Measurements from ENCODE around the gene FAM222A. TPM values are rescaled to one million over a fixed set of nuclear protein-coding genes. Genes with fewer than 3 reads are reported as not detected.

The FAM222A gene
- total RNA-seq, 5 donors from 2014 or later (not counting 1 experiment from before 2014, with no cell fraction given): 0.95 to 4.2 (median 1.6) TPM

- DNase-seq (no peak), ATAC-seq (replicated peaks in 1 of 4) (no peak)
- Mint-ChIP-seq H3K27me3 (peaks cover 7 to 8% of the 10 kb centered on the region in 2 donors), H3K9me3 (peaks cover 15 to 20% (median 18%) of the 10 kb centered on the region in 3 donors), H3K36me3 (peaks cover 21% of the 10 kb centered on the region), H3K4me1 (peaks cover 0 to 3% (median 0%) of the 10 kb centered on the region in 3 donors), H3K4me3 (no peak overlapping the region), H3K27ac (no peak overlapping the region)
- no peaks in the 10 kb centered on the region for H3K36me3 ChIP-seq (ENCODE audit: control insufficient read depth in 2 of 2, extremely low read depth in 1 of 2, insufficient read depth in 1 of 2, low read length in 1 of 2)
- H3K27ac ChIP-seq (ENCODE audit: low read length): no peak overlapping the region
- no peaks in the 10 kb centered on the region for H3K9me3 ChIP-seq
- H3K27me3 ChIP-seq (replicated peaks in 1 of 2; ENCODE audit: control insufficient read depth in 2 of 2, extremely low read depth in 1 of 2, insufficient read depth in 2 of 2, low read length in 1 of 2): peaks cover 0 to 24% of the 10 kb centered on the region in 2 experiments
- no peak overlapping the region for H3K4me3 ChIP-seq (ENCODE audit: control insufficient read depth in 1 of 2, extremely low read depth in 1 of 2, low read length in 1 of 2)
- WGBS (ENCODE audit: insufficient coverage): no CpG with 5 or more reads among the region's 1 CpG
- ChIA-PET CTCF (no interaction called here), POLR2A (no interaction called here)
- no peaks in the 10 kb centered on the region for H3K4me1 ChIP-seq (ENCODE audit: control insufficient read depth in 1 of 2, extremely low read depth in 1 of 2, insufficient read depth in 2 of 2, low read length in 2 of 2)
These were observed 42.8 kb downstream of the FAM222A start for GRCh38 chr12:109756457-109756856.

GRCh38 chr12:109757671-109758265 lies 44.1 kb downstream of the FAM222A start:
- CTCF ChIA-PET: no interaction called here
- DNase-seq (no peak), ATAC-seq (replicated peaks in 1 of 4) (no peak)
- Histone ChIP-seq H3K4me3 (ENCODE audit: control insufficient read depth in 1 of 2, extremely low read depth in 1 of 2, low read length in 1 of 2) (no peak overlapping the region), H3K4me1 (ENCODE audit: control insufficient read depth in 1 of 2, extremely low read depth in 1 of 2, insufficient read depth in 2 of 2, low read length in 2 of 2) (no peaks in the 10 kb centered on the region), H3K36me3 (ENCODE audit: control insufficient read depth in 2 of 2, extremely low read depth in 1 of 2, insufficient read depth in 1 of 2, low read length in 1 of 2) (no peaks in the 10 kb centered on the region), H3K27ac (ENCODE audit: low read length) (no peak overlapping the region), H3K27me3 (replicated peaks in 1 of 2; ENCODE audit: control insufficient read depth in 2 of 2, extremely low read depth in 1 of 2, insufficient read depth in 2 of 2, low read length in 1 of 2) (peaks cover 0 to 16% of the 10 kb centered on the region in 2 experiments), H3K9me3 (no peaks in the 10 kb centered on the region)
- WGBS (ENCODE audit: insufficient coverage): 86% methylated on average over 11 of the region's 11 CpGs
- Mint-ChIP-seq H3K4me3 (no peak overlapping the region), H3K36me3 (peaks cover 21% of the 10 kb centered on the region), H3K27me3 (peaks cover 7 to 8% of the 10 kb centered on the region in 2 donors), H3K4me1 (peaks cover 0 to 3% (median 0%) of the 10 kb centered on the region in 3 donors), H3K9me3 (peaks cover 15 to 20% (median 18%) of the 10 kb centered on the region in 3 donors), H3K27ac (no peak overlapping the region)
- POLR2A ChIA-PET: no interaction called here

- Mint-ChIP-seq H3K4me3 (no peak overlapping the region), H3K9me3 (peaks cover 15 to 25% (median 18%) of the 10 kb centered on the region in 3 donors), H3K4me1 (peaks cover 0 to 3% (median 0%) of the 10 kb centered on the region in 3 donors), H3K36me3 (peaks cover 21% of the 10 kb centered on the region), H3K27me3 (peaks cover 7 to 8% of the 10 kb centered on the region in 2 donors), H3K27ac (no peak overlapping the region)
- ChIA-PET POLR2A (no interaction called here), CTCF (no interaction called here)
- whole genome bisulfite sequencing (ENCODE audit: insufficient coverage): 83% methylated on average over 14 of the region's 15 CpGs
- peaks cover 0 to 15% of the 10 kb centered on the region in 2 experiments for H3K27me3 ChIP-seq (replicated peaks in 1 of 2; ENCODE audit: control insufficient read depth in 2 of 2, extremely low read depth in 1 of 2, insufficient read depth in 2 of 2, low read length in 1 of 2)
- no peak overlapping the region for H3K4me3 ChIP-seq (ENCODE audit: control insufficient read depth in 1 of 2, extremely low read depth in 1 of 2, low read length in 1 of 2)
- H3K9me3 ChIP-seq: no peaks in the 10 kb centered on the region
- DNase-seq (peak in 1 of 35 experiments; percentile 9), ATAC-seq (replicated peaks in 1 of 4) (no peak)
- H3K36me3 ChIP-seq (ENCODE audit: control insufficient read depth in 2 of 2, extremely low read depth in 1 of 2, insufficient read depth in 1 of 2, low read length in 1 of 2): no peaks in the 10 kb centered on the region
- H3K4me1 ChIP-seq (ENCODE audit: control insufficient read depth in 1 of 2, extremely low read depth in 1 of 2, insufficient read depth in 2 of 2, low read length in 2 of 2): no peaks in the 10 kb centered on the region
- H3K27ac ChIP-seq (ENCODE audit: low read length): no peak overlapping the region
These were observed 45.1 kb downstream of the FAM222A start for GRCh38 chr12:109758426-109759420.

GRCh38 chr12:109759595-109759994 lies 46.0 kb downstream of the FAM222A start:
- H3K27ac ChIP-seq (ENCODE audit: low read length): no peak overlapping the region
- DNase-seq: peak in 1 of 35 experiments; percentile 3
- H3K4me1 Mint-ChIP-seq: peaks cover 0 to 3% (median 0%) of the 10 kb centered on the region in 3 donors
- H3K27me3 Mint-ChIP-seq: peaks cover 7 to 8% of the 10 kb centered on the region in 2 donors
- CTCF ChIA-PET: no interaction called here
- no peaks in the 10 kb centered on the region for H3K9me3 ChIP-seq
- H3K36me3 ChIP-seq (ENCODE audit: control insufficient read depth in 2 of 2, extremely low read depth in 1 of 2, insufficient read depth in 1 of 2, low read length in 1 of 2): no peaks in the 10 kb centered on the region
- WGBS (ENCODE audit: insufficient coverage): 91% methylated on average over 11 of the region's 13 CpGs
- no peak overlapping the region for H3K4me3 ChIP-seq (ENCODE audit: control insufficient read depth in 1 of 2, extremely low read depth in 1 of 2, low read length in 1 of 2)
- H3K36me3 Mint-ChIP-seq: peaks cover 21% of the 10 kb centered on the region
- H3K27ac Mint-ChIP-seq: no peak overlapping the region
- no peaks in the 10 kb centered on the region for H3K4me1 ChIP-seq (ENCODE audit: control insufficient read depth in 1 of 2, extremely low read depth in 1 of 2, insufficient read depth in 2 of 2, low read length in 2 of 2)
- H3K27me3 ChIP-seq (replicated peaks in 1 of 2; ENCODE audit: control insufficient read depth in 2 of 2, extremely low read depth in 1 of 2, insufficient read depth in 2 of 2, low read length in 1 of 2): peaks cover 0 to 14% of the 10 kb centered on the region in 2 experiments
- H3K9me3 Mint-ChIP-seq: peaks cover 15 to 25% (median 18%) of the 10 kb centered on the region in 3 donors
- no peak overlapping the region for H3K4me3 Mint-ChIP-seq
- no peak for ATAC-seq (replicated peaks in 1 of 4)
- POLR2A ChIA-PET: no interaction called here

- Mint-ChIP-seq H3K9me3 (peaks cover 15 to 25% (median 18%) of the 10 kb centered on the region in 3 donors), H3K27ac (no peak overlapping the region), H3K4me3 (no peak overlapping the region), H3K4me1 (peaks cover 0 to 3% (median 0%) of the 10 kb centered on the region in 3 donors), H3K36me3 (peaks cover 21% of the 10 kb centered on the region), H3K27me3 (peaks cover 7 to 8% of the 10 kb centered on the region in 2 donors)
- Histone ChIP-seq H3K27ac (ENCODE audit: low read length) (no peak overlapping the region), H3K27me3 (replicated peaks in 1 of 2; ENCODE audit: control insufficient read depth in 2 of 2, extremely low read depth in 1 of 2, insufficient read depth in 2 of 2, low read length in 1 of 2) (peaks cover 0 to 14% of the 10 kb centered on the region in 2 experiments), H3K9me3 (no peaks in the 10 kb centered on the region), H3K4me3 (ENCODE audit: control insufficient read depth in 1 of 2, extremely low read depth in 1 of 2, low read length in 1 of 2) (no peak overlapping the region), H3K4me1 (ENCODE audit: control insufficient read depth in 1 of 2, extremely low read depth in 1 of 2, insufficient read depth in 2 of 2, low read length in 2 of 2) (no peaks in the 10 kb centered on the region), H3K36me3 (ENCODE audit: control insufficient read depth in 2 of 2, extremely low read depth in 1 of 2, insufficient read depth in 1 of 2, low read length in 1 of 2) (no peaks in the 10 kb centered on the region)
- ChIA-PET CTCF (no interaction called here), POLR2A (no interaction called here)
- 64% methylated on average over 13 of the region's 18 CpGs for WGBS (ENCODE audit: insufficient coverage)
- no peak for ATAC-seq (replicated peaks in 1 of 4)
- DNase-seq: peak in 1 of 35 experiments; percentile 7
These were observed 46.7 kb downstream of the FAM222A start for GRCh38 chr12:109760031-109760929.
